Measurements from ENCODE around the gene CD8B. TPM values are rescaled to one million over a fixed set of nuclear protein-coding genes. Genes with fewer than 3 reads are reported as not detected.

The CD8B gene
- total RNA-seq, 1 donor from 2014 or later: 0.22 TPM

- peaks cover 63% of the 10 kb centered on the region for H3K36me3 ChIP-seq
Measured at GRCh38 chr2:86774862-86775261, 86.8 kb downstream of the CD8B start.

GRCh38 chr2:86772611-86773010 lies 89.1 kb downstream of the CD8B start:
- peaks cover 36% of the 10 kb centered on the region for H3K4me1 ChIP-seq
- no peak for DNase-seq
- peaks cover 82% of the 10 kb centered on the region for H3K36me3 ChIP-seq
- H3K27me3 ChIP-seq (ENCODE audit: low read depth): no peaks in the 10 kb centered on the region
- H3K9me3 ChIP-seq (replicated peaks): no peaks in the 10 kb centered on the region
- no peak for TF ChIP-seq CTCF (IDR thresholded peaks at IDR 0.05; ENCODE audit: borderline replicate concordance)
- no peak overlapping the region for H3K27ac ChIP-seq (replicated peaks)
- intact Hi-C loops (cut with micrococcal nuclease): no loop called here
- no peak overlapping the region for H3K4me3 ChIP-seq

More at GRCh38 chr2:86774862-86775261, 86.8 kb downstream of the CD8B start:
- no peak for DNase-seq
- Histone ChIP-seq H3K9me3 (replicated peaks) (no peaks in the 10 kb centered on the region), H3K4me1 (peaks cover 27% of the 10 kb centered on the region), H3K4me3 (no peak overlapping the region), H3K27me3 (ENCODE audit: low read depth) (no peaks in the 10 kb centered on the region), H3K27ac (replicated peaks) (no peak overlapping the region)
- intact Hi-C loops (cut with micrococcal nuclease): no loop called here
- TF ChIP-seq CTCF (IDR thresholded peaks at IDR 0.05; ENCODE audit: borderline replicate concordance): no peak

GRCh38 chr2:86770816-86771301 lies 90.8 kb downstream of the CD8B start:
- Histone ChIP-seq H3K4me1 (peaks cover 41% of the 10 kb centered on the region), H3K9me3 (replicated peaks) (no peaks in the 10 kb centered on the region), H3K27ac (replicated peaks) (no peak overlapping the region), H3K27me3 (ENCODE audit: low read depth) (no peaks in the 10 kb centered on the region), H3K36me3 (peaks cover 84% of the 10 kb centered on the region), H3K4me3 (no peak overlapping the region)
- no peak for TF ChIP-seq CTCF (IDR thresholded peaks at IDR 0.05; ENCODE audit: borderline replicate concordance)
- DNase-seq: no peak
- intact Hi-C loops (cut with micrococcal nuclease): no loop called here

GRCh38 chr2:86769838-86770237 lies 91.8 kb downstream of the CD8B start:
- H3K36me3 ChIP-seq: peaks cover 82% of the 10 kb centered on the region

GRCh38 chr2:86768189-86768949 lies 93.3 kb downstream of the CD8B start:
- no peaks in the 10 kb centered on the region for H3K27me3 ChIP-seq (ENCODE audit: low read depth)
- no peak overlapping the region for H3K4me3 ChIP-seq
- H3K9me3 ChIP-seq (replicated peaks): no peaks in the 10 kb centered on the region
- no peak for TF ChIP-seq CTCF (IDR thresholded peaks at IDR 0.05; ENCODE audit: borderline replicate concordance)
- H3K36me3 ChIP-seq: peaks cover 68% of the 10 kb centered on the region
- DNase-seq: no peak
- peaks cover 50% of the 10 kb centered on the region for H3K4me1 ChIP-seq
- peak overlapping the region; percentile 24 for H3K27ac ChIP-seq (replicated peaks)
- intact Hi-C loops (cut with micrococcal nuclease): no loop called here

More at GRCh38 chr2:86769838-86770237, 91.8 kb downstream of the CD8B start:
- intact Hi-C loops (cut with micrococcal nuclease): no loop called here
- Histone ChIP-seq H3K4me1 (peaks cover 41% of the 10 kb centered on the region), H3K9me3 (replicated peaks) (no peaks in the 10 kb centered on the region), H3K27me3 (ENCODE audit: low read depth) (no peaks in the 10 kb centered on the region), H3K4me3 (no peak overlapping the region), H3K27ac (replicated peaks) (no peak overlapping the region)
- no peak for DNase-seq
- no peak for TF ChIP-seq CTCF (IDR thresholded peaks at IDR 0.05; ENCODE audit: borderline replicate concordance)

Other genes starting within 250 kb of the CD8B start
- gene RNF103, start 238.0 kb downstream of the CD8B start, total RNA-seq: 40.1 TPM
- 93.7 TPM for gene RMND5A, start 141.6 kb downstream of the CD8B start, total RNA-seq
- 0.63 TPM for gene CD8A, start 71.0 kb downstream of the CD8B start, total RNA-seq
- gene RGPD1, start 80.2 kb upstream of the CD8B start, total RNA-seq: 0.96 TPM
- gene PLGLB1, start 160.0 kb upstream of the CD8B start, total RNA-seq: 2.4 TPM

Data from left ventricle myocardium inferior (tissue), 1 donor.